ENCODE measurements around the gene RELT. TPM values are rescaled to one million over a fixed set of nuclear protein-coding genes. Genes with fewer than 3 reads are reported as not detected.

RELT gene
- total RNA-seq, 2 experiments from 2014 or later: 21.5 to 30.8 TPM

DNA sequence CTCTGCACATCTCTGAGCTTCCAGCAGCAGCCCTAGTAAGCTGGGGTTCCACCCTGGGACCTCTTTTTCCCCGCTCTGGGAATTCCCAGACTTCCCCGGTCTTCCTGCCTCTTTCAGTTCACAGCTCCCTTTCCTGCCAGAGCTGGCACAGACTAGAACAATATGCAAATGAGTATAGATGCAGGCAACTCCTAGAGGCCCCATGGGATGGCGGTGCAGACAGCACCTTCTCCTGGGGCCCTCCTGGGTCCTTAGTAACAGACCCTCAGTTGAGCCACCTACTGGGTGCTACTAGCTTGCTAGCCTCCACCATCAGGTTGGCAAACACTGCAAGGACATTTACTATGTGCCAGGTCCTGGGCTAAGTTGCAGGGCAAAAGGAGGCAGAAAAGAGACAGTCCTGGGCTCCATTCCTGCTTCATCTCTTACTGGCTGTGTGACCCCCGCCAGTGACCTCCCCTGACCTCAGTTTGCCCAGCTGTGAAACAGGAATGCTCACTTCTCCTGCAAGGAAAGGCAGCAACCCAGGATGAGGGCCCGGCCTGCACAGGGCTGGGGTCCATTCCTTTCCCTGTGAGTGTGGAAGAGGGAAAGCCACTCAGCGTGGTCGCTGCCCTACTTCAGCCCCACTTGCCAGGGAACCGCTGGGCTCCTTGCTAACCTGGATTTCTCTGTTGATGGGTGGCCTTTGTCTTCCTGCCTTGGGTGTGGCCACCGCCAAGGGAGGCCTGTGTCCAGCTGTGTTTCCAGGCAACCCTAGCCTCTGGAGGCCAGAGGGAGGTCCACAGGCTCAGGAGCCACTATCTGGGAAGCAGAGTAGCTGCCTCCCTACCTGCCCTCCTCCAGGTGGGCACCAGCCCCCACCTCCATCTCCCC is 7.3 kb downstream of the RELT start:
- Histone ChIP-seq H3K27ac (ENCODE audit: low read depth, low read length, poor library complexity, severe bottlenecking) (peak overlapping the region; percentile 79), H3K79me2 (ENCODE audit: insufficient read depth, low read depth, low read length) (peaks cover 77% of the 10 kb centered on the region), H3K4me3 (ENCODE audit: low read depth, low read length, poor library complexity, severe bottlenecking) (peak overlapping the region; percentile 52), H3K9me3 (ENCODE audit: low read length) (no peaks in the 10 kb centered on the region), H3K4me2 (ENCODE audit: low read length) (peak overlapping the region; percentile 87), H3K9me2 (ENCODE audit: insufficient read depth, low read length) (no peaks in the 10 kb centered on the region), H4K20me1 (ENCODE audit: insufficient read depth, low read length) (peaks cover 11% of the 10 kb centered on the region), H3K36me3 (ENCODE audit: insufficient read depth, low read length) (peaks cover 21% of the 10 kb centered on the region; the same call in 1 of the 2 replicates), H3K4me1 (ENCODE audit: insufficient read depth, low read length, poor library complexity, severe bottlenecking) (peaks cover 100% of the 10 kb centered on the region), H2AFZ (ENCODE audit: low read length) (no peak overlapping the region)
- CTCF ChIA-PET (ENCODE audit: unreplicated experiment): interaction anchor here (0.9 to 1.7 kb wide), 4 partner anchors 9 to 77 kb away, joined by 3 to 5 read pairs (median 4); no protein-coding TSS in a partner anchor
- intact Hi-C loops (cut with micrococcal nuclease; ENCODE audit: unreplicated experiment): no loop called here
- POLR2A ChIA-PET: interaction anchor here (0.5 to 2.5 kb wide), 2 partner anchors 18 to 389 kb away, joined by 4 to 6 read pairs; no protein-coding TSS in a partner anchor
- TF ChIP-seq, protein P1, sequence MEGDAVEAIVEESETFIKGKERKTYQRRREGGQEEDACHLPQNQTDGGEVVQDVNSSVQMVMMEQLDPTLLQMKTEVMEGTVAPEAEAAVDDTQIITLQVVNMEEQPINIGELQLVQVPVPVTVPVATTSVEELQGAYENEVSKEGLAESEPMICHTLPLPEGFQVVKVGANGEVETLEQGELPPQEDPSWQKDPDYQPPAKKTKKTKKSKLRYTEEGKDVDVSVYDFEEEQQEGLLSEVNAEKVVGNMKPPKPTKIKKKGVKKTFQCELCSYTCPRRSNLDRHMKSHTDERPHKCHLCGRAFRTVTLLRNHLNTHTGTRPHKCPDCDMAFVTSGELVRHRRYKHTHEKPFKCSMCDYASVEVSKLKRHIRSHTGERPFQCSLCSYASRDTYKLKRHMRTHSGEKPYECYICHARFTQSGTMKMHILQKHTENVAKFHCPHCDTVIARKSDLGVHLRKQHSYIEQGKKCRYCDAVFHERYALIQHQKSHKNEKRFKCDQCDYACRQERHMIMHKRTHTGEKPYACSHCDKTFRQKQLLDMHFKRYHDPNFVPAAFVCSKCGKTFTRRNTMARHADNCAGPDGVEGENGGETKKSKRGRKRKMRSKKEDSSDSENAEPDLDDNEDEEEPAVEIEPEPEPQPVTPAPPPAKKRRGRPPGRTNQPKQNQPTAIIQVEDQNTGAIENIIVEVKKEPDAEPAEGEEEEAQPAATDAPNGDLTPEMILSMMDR (conservative IDR thresholded peaks at IDR 0.05; ENCODE audit: low read length): 0 out of 2 replicates have a peak, but pooled peaks have one; percentile 45
- no peak for TF ChIP-seq EZH2phosphoT487 (IDR thresholded peaks at IDR 0.05; ENCODE audit: borderline replicate concordance, low read depth, low read length)
- DNase-seq (ENCODE audit: low spot score): peak; percentile 58
- no TSS peak for BruUV-seq (replicated peaks)

DNA sequence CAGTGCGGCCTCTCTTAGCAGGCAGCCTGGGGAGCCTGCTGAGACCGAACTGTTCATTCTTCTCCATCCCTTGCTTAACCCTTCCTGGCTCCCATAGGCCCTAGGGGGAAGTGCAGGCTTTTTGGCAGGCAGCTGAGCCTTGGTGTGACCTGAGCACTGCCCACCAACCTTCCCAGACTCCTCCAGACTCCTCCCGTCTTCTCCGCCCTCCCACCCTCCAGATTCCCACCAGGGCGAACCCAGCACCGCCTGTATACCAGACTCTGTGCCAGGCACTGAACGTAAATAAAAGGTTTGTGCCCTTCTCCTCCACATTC is 7.9 kb downstream of the RELT start:
- peak overlapping the region; percentile 87 for H3K4me2 ChIP-seq (ENCODE audit: low read length)
- peaks cover 99% of the 10 kb centered on the region for H3K4me1 ChIP-seq (ENCODE audit: insufficient read depth, low read length, poor library complexity, severe bottlenecking)
- no peak for DNase-seq (ENCODE audit: low spot score)
- intact Hi-C loops (cut with micrococcal nuclease; ENCODE audit: unreplicated experiment): no loop called here
- H3K4me3 ChIP-seq (ENCODE audit: low read depth, low read length, poor library complexity, severe bottlenecking): peak overlapping the region; percentile 52
- no peaks in the 10 kb centered on the region for H3K9me3 ChIP-seq (ENCODE audit: low read length)
- H3K79me2 ChIP-seq (ENCODE audit: insufficient read depth, low read depth, low read length): peaks cover 71% of the 10 kb centered on the region
- TF ChIP-seq EZH2phosphoT487 (IDR thresholded peaks at IDR 0.05; ENCODE audit: borderline replicate concordance, low read depth, low read length): no peak
- TF ChIP-seq, protein P1 (conservative IDR thresholded peaks at IDR 0.05; ENCODE audit: low read length): no peak
- POLR2A ChIA-PET: interaction anchor here (1.1 to 2.5 kb wide), 2 partner anchors 12 to 18 kb away, joined by 3 to 6 read pairs; no protein-coding TSS in a partner anchor
- CTCF ChIA-PET (ENCODE audit: unreplicated experiment): interaction anchor here (0.8 to 1.7 kb wide), 3 partner anchors 9 to 32 kb away, joined by 3 to 5 read pairs (median 3); no protein-coding TSS in a partner anchor
- H2AFZ ChIP-seq (ENCODE audit: low read length): no peak overlapping the region
- peak overlapping the region; percentile 79 for H3K27ac ChIP-seq (ENCODE audit: low read depth, low read length, poor library complexity, severe bottlenecking)
- no peaks in the 10 kb centered on the region for H3K9me2 ChIP-seq (ENCODE audit: insufficient read depth, low read length)
- no TSS peak for BruUV-seq (replicated peaks)
- H3K36me3 ChIP-seq (ENCODE audit: insufficient read depth, low read length): peaks cover 15% of the 10 kb centered on the region; the same call in 1 of the 2 replicates
- H4K20me1 ChIP-seq (ENCODE audit: insufficient read depth, low read length): peaks cover 5% of the 10 kb centered on the region
